ENCODE results near the gene P2RX7. TPM values are rescaled to one million over a fixed set of nuclear protein-coding genes. Genes with fewer than 3 reads are reported as not detected.

The P2RX7 gene
- polyA plus RNA-seq, 1 donor = 1.0 TPM

GRCh38 chr12:121110211-121110940 lies 22.3 kb upstream of the P2RX7 start:
- peak; percentile 53 for DNase-seq

GRCh38 chr12:121111684-121112083 lies 21.0 kb upstream of the P2RX7 start:
- DNase-seq = no peak

DNA sequence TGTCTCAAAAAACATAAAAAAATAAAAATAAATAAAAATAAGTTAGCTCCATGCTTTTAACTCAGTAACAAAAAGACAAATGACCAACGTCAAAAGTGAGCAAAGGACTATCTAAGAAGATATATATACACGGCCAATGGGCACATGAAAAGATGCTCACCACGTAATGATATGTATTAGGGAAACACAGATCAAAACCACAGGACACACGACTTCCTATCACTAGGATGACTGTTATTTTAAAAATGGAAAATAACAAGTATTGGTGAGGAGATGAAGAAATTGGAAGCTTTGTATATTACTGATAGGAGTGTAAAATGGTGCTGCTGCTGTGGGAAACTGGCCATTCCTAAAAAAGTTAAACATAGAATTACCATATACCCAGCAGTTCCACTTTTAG lies 20.2 kb upstream of the P2RX7 start:
- DNase-seq = no peak

DNA sequence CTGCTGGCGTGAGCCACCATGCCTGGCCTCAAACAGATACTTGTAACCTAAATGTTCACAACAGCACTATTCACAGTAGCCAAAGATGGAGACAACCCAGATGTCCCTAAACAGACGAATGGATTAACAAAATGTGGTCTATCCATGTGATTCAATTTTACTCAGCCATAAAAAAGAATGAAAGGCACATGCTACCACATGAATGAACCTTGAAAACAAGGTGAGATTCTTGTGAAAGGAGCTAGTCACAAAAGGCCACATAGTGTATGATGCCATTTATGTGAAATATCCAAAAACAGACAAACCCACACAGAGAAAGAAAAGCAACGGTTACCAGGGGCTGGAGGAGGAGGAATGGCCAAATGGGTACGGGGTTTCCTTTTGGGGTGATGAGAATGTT lies 19.6 kb upstream of the P2RX7 start:
- no peak for DNase-seq

DNA sequence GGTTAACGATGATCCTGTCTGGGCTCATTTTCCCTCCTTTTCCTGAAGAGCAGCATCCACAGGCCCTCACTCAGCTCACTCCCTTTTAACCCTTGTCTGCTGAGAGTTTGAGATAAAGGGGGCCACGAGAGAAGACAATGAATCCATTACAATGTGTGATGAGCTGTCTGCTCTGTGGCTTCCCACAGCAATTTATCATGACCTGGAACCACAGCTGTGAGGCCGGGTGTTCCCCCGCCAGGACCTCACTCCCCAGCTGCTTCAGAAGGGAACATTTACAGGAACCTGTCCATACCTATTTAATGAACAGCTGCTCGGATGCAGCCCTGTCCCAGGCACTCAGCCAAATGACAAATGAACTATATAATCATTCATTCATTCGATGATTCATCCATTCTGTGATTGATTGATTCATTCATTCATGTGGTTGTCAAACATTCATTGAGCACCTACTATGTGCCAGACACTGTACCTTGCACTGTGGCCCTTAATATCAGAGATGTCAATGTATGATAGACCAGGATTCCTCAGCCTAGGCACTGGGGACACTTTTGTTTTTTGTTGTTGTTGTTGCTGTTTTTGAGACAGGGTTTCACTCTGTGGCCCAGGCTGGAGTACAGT lies 18.5 kb upstream of the P2RX7 start:
- no peak for DNase-seq

GRCh38 chr12:121114806-121115205 lies 17.9 kb upstream of the P2RX7 start:
- DNase-seq = no peak

DNA sequence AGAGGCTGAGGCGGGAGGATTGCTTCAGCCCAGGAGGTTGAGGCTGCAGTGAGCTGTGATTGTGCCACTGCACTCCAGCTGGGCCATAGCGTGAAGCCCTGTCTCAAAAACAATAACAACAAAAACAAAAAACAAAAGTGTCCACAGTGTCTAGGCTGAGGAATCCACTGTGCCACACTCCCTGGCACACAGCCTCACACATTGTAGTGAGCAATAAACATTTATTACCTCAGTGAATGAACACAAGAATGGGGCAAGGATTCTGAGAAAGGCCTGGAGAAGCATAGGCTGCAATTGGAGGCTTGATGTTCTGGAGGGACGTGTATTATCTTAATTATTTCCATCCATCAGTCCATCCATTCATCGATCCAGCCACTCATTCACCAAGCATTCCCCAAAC lies 17.1 kb upstream of the P2RX7 start:
- DNase-seq = no peak

- no peak for DNase-seq
Measured at GRCh38 chr12:121116318-121117225, 16.1 kb upstream of the P2RX7 start.

- DNase-seq = no peak
Measured at GRCh38 chr12:121117226-121117777, 15.4 kb upstream of the P2RX7 start.

DNA sequence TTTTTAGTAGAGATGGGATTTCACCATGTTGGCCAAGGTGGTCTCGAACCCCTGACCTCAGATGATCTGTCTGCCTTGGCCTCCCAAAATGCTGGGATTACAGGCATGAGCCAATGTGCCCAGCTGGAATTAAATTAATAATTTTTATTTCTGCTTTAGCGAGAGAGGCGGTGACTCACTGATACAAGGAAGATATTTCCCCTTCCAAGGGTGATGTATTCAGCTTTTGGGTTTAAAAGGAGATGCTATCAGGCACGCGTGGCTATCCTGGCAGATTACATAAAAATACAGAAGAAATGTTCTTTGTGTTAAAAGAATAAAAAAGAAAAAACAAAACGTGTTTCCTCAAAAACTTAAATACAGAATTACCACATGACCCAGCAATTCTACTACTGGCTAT lies 12.4 kb upstream of the P2RX7 start:
- DNase-seq = no peak

DNA sequence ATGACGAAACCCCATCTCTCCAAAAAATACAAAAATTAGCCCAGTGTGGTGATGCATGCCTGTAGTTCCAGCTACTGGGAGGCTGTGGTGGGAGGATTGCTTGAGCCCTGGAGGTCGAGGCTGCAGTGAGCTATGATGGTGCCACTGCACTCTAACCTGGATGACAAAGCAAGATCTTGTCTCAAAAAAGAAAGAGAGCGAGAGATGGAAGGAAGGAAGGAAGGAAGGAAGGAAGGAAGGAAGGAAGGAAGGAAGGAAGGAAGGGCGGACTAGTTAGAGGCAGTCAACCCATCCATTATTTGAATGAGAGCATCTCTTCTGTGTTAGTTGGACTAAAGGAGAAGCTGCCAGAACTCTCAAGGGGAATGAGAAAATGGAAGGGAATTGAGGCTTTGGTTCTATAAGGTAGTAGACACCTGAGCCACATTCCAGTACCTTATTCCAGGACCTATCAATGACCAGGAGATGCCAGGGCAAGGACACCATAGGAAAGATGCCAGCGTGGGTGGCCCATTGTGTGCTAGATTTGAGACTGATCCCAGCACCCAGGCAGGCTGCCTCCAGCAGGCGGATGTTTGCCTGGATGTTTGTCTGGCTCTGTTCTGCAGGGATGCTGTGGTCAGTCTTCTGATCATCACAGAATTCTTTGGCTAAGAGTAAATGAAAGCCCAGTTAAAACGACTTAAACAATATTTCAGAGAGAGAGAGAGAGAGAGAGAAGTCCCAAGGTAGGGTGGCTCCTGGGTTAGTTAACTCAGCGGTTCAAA lies 11.5 kb upstream of the P2RX7 start:
- DNase-seq = no peak

- no peak for DNase-seq
Measured at GRCh38 chr12:121121805-121122204, 10.9 kb upstream of the P2RX7 start.

DNA sequence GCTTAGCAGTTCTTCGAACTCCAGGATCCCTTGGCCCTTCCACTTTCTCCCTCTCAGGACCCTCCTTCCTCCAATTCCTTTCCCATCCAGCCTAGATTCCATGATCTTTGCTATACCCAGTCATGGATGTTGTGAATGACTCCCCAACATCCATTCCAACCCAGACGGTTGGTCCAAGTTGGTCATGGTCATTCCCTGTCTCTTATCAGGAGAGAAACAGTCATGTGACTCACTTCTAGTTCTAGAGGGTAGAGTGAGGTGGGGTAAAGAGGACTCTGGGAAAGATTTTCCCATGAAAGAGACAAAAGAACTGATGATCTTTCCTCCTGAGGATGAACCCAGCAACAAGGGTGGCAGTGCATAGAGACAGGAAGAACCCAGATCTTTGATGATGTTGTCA lies 9.2 kb upstream of the P2RX7 start:
- no peak for DNase-seq

DNA sequence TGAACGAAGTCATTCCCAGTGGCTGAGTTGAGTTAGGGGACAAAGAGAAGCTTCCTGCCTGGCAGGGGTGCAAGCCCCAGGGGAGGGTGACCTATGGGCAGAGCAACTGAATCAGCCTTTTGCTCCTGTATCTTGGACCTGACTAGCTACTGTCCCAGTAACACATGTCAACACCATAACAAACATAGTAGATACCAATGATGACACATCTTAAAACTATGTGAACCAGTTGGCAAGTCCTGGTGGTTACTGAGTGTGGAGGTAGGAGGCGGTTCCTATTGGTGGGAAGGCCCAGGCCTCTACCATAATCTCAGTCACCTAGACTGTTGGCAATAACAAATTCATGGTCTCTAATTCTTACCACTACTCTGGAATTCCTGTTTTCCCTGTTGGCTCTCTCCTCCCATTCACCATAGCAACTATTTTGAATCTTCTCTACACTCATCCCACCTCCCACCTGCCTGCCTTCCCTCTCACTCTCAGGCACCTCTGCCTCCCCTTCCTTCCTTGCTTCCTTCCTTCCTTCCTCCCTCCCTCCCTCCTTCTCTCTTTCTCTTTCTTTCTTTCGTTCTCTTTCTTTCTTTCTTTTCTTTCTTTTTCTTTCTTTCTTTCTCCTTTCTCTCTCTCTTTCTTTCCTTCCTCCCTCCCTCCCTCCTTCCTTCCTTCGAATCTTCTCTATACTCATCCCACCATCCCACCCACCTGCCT lies 8.1 kb upstream of the P2RX7 start:
- no peak for DNase-seq

DNA sequence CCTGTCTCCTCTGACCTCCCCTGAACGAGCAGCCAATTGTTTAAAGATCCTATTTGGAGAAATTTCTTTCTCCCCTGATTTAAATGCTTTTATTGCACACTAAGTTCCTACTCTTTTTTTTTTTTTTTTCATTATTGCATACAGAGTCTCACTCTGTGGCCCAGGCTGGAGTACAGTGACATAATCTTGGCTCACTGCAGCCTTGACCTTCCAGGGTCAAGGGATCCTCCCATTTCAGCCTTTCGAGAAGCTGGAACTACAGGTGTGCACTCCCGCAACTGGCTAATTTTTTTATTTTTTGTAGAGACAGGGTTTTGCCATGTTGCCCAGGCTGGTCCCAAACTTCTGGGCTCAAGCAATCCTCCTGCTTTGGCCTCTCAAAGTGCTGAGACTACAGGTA lies 5.2 kb upstream of the P2RX7 start:
- DNase-seq = no peak

DNA sequence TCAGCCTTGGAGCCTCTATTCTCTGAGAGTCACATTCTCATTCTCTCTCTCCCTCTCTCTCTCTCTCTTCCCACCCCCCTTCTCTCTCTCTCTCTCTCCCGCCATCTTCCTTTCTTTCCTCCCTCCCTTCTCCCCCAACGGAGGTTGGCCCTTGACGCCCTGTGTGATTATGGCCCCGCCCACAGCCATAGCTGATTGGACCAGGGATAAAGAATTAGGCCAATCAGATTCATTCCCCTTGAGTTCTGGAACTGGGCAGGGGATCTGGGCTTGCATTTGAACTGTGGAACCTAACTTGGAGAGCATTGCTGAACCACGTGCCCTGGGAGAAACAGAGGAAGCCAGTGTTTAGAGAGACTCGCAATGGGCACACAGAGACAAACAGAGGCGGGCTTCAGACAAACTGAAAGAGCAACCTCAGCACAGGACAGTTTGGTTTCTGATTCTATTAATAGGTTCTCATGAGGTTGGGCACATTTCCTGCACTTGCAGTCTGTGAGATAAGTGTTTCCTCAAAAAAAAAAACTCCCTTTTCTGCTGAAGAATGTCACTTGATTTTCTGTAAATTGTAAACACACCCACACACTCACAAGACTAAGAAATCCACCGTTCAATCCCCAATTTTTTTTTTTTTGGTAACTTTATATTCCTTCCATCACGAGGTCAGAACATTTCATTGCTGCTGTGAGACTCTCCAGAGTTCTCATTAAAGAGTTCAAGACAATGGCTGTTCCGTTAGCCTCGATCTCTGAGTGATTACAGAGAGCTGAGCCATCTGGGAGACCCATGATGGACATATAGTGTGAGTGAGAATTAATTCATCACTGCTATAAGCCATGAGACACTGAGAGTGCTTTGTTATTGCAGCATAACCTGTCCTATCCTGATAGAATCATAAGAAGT lies 3.5 kb upstream of the P2RX7 start:
- peak; percentile 10 for DNase-seq

- no peak for DNase-seq
Measured at GRCh38 chr12:121129811-121130147, 2.9 kb upstream of the P2RX7 start.

DNA sequence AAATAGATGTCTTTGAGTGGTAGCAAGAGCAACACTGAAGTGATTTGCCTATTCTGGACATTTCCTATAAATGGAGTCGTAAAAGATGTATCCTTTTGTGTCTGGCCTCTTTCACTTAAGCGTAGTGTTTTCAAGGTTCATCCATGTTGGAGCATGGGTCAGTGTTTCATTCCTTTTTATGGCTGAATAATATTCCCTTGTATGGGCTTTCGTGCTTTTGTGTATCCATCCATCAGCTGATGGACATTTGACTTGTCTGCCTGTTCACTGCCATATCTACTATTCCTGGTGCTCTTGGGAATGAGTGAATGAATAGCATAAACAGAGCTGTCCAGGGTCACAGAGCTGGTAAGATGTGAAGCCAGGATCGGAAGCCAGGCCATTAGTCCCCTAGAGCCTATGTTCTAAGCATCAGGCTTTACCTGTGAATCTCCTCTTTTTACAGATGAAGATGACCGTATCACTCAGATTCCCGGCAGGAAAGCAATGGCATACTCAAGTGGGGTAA lies 1.8 kb upstream of the P2RX7 start:
- no peak for DNase-seq

GRCh38 chr12:121131941-121132341 lies 735 bp upstream of the P2RX7 start:
- DNase-seq = no peak

- no peak for DNase-seq
Measured at GRCh38 chr12:121133838-121134237, 1.2 kb downstream of the P2RX7 start.
